ENCODE data around the gene ARHGEF16.

ARHGEF16 gene

GRCh38 chr1:3453891-3454810, at the start of gene ARHGEF16:
Gene ARHGEF16 (plus strand): TSS chr1:3454665. CDS start chr1:3463085, 8,420 bp downstream.
- peak; percentile 20 to 46 for DNase-seq

GRCh38 chr1:3404801-3405200, 49.7 kb upstream of the ARHGEF16 start:
- DNase-seq: no peak

- DNase-seq: no peak
Observed at GRCh38 chr1:3405491-3405890, 49.0 kb upstream of the ARHGEF16 start.

GRCh38 chr1:3405974-3406867, 48.2 kb upstream of the ARHGEF16 start:
- no peak for DNase-seq

- no peak for DNase-seq
Observed at GRCh38 chr1:3407021-3407420, 47.4 kb upstream of the ARHGEF16 start.

- no peak for DNase-seq
Observed at GRCh38 chr1:3408751-3409266, 45.7 kb upstream of the ARHGEF16 start.

GRCh38 chr1:3409366-3410141, 44.9 kb upstream of the ARHGEF16 start:
- no peak for DNase-seq

- no peak for DNase-seq
Observed at GRCh38 chr1:3410142-3410925, 44.1 kb upstream of the ARHGEF16 start.

- DNase-seq: no peak
Observed at GRCh38 chr1:3411806-3412205, 42.7 kb upstream of the ARHGEF16 start.

GRCh38 chr1:3412376-3412775, 42.1 kb upstream of the ARHGEF16 start:
- DNase-seq: no peak

GRCh38 chr1:3413975-3414710, 40.3 kb upstream of the ARHGEF16 start:
- DNase-seq: no peak

GRCh38 chr1:3415260-3416090, 39.0 kb upstream of the ARHGEF16 start:
- DNase-seq: no peak

GRCh38 chr1:3417082-3417739, 37.3 kb upstream of the ARHGEF16 start:
- no peak for DNase-seq

- no peak for DNase-seq
Observed at GRCh38 chr1:3417934-3418333, 36.5 kb upstream of the ARHGEF16 start.

GRCh38 chr1:3418600-3418999, 35.9 kb upstream of the ARHGEF16 start:
- no peak for DNase-seq

GRCh38 chr1:3419415-3420204, 34.9 kb upstream of the ARHGEF16 start:
- no peak for DNase-seq

GRCh38 chr1:3420218-3420951, 34.1 kb upstream of the ARHGEF16 start:
- DNase-seq: no peak

GRCh38 chr1:3422638-3423037, 31.8 kb upstream of the ARHGEF16 start:
- no peak for DNase-seq

All from CD4-positive, alpha-beta T cell treated with Interferon alpha-2 for 1 hour (primary cell).